HG03457 (cell line): Measurements from ENCODE around the gene TSC1.

ENCODE experiments used
- ATAC-seq: cut with Tn5 transposase; IDR thresholded peaks from one replicate; pipeline ENCODE4 v1.9.1; 2021; ENCODE audit warnings: moderate number of reproducible peaks; ENCODE audit not compliant: unreplicated experiment

Gene TSC1

DNA sequence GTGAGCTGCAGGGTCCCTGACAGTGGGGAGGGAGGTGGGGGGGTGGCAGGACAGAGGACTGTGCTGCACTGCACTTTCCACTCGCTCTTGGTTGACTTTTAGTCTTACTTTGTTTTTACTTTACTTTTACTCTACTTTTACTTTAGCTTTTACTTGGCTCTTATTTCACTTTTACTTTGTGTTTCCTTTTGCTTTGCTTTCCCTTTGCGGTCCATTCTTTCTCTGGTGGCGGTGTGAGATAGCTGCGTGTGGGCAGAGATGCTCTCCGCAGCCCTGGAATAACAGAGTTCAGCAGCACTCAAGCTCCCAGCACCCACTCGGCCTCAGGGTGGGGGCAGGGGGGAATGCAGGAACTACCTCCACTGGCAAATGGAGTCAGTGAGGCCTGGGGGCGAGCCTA lies 71.0 kb downstream of the TSC1 start:
- ATAC-seq: no peak

DNA sequence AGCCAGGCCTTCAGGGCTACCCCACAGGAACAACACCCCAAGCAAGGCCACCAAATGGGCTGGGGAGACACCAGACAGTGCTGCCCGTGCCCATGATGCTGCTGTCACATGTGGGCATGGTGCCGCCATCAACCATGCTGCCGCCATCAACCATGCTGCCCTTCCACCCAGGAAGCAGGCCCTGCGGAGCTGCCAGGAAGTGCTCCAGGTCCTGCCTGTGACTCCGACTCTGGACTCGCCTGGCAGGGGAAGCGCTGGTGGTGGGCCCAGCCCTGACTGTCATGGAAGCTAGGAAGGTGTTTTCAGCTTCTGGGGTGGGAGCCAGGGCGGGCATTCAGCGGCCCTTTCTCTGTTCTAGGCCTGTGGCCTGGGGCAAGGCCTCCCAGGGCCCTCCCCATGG lies 75.2 kb downstream of the TSC1 start:
- no peak for ATAC-seq

DNA sequence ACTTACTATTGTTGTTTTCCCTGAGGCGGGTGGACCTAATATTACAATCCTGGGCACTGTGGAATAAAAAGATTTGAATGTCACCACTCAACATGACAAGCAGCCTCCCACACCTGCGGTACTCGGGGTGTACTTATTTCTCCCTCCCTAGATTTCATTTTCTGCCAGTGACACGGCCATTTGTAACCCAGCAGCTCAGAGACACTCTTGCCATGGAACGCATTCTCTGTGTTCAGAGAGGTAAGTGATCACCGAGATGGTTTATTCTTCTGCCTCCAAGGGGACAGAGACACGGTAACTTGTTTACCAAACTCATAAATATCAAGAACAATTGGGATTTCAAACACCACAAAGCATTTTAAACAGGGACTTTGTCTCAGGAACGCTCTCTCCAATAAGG lies 77.5 kb downstream of the TSC1 start:
- ATAC-seq: no peak

- ATAC-seq: no peak
Observed at GRCh38 chr9:132864691-132865090, 79.7 kb downstream of the TSC1 start.

- ATAC-seq: no peak
Observed at GRCh38 chr9:132864277-132864676, 80.1 kb downstream of the TSC1 start.

DNA sequence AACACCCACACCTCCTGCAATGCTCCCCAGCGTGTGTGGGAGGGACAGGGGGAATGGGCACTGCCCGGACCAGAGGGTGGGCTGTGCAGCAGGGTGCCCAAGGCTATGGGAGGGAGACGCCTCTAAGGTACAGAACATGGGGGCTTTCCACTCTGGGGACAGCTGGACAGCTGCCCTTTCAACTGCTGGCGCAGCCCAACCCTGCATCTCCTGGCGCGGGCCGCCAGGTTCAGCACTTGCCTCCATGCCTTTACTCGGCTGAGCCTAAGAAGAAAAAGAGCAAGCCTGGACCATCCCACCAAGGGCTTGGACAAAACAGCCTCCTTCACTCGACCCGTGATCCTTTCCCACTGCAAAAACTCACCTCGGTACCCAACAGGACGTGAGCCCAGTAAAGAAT lies 81.3 kb downstream of the TSC1 start:
- no peak for ATAC-seq

DNA sequence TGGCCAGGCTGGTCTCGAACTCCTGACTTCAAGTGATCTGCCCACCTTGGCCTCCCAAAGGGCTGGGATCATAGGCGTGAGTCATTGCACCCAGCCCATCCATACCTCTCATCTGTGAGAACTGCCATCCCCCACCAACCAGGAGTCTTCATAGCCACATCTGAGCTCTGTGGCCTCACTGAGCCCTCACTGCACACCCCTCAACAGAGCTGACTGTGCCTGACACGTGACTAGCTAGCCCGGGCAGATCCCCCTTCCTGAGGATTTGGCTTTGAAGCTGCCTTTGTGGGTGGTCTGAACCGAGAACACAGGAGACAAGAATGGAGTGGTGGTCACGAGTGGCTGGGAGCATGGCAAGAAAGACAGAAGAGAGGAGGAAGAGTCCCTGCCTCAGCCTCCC lies 81.9 kb downstream of the TSC1 start:
- ATAC-seq: no peak

DNA sequence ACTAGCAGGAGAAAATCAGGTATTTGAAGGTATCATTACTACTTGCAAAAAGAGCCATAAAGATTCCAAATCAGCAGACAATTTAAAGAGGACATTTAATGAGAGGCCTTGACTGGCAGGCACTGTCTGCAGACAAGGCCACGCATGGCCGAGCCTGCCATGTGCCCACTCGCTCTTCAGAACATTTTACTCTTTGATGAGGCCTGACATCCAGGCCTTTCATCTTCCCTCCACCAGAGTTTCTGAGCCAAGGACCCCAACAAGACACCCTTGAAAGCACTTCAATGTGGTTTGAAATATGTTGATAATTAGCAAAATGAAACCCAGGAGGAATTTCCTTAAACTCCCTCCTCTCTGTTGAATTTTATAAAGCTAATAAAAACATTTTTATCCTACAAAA lies 82.8 kb downstream of the TSC1 start:
- no peak for ATAC-seq

GRCh38 chr9:132858751-132859150 lies 85.7 kb downstream of the TSC1 start:
- no peak for ATAC-seq

DNA sequence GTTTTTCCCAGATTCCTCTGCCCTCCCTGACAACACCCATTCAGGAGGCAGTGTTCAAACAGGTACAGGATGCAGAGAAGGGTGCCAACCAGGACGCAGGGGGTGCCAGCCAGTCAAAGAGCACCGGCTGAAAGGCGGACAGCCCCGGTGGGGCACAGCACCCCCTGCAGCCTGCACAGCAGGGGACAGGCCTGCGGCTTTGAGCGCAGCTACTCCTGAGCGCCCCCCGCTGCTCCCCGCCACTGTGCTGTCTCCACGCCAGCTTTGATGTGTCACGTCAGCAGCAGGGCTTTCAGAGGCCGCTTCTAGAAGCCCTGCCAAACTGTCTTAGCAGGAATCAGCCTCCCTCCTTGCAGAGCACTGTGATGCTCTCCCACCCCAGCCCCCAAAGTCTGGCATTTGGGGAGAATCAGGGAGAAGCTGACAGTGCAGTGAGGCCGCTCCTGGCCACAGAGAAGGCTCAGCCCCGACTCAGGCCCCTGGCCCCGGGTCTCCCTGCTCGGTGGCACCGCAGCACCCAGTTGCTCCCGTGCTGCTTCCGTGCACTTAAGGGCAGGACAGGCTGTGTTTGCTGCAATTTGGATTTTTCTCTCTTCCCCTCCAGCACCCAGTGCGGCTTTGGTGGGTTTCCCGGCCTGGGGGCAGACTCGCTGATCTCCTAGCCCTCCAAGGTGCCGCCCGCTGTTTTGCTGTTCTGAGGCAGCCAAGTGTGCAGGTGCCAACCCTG lies 86.6 kb downstream of the TSC1 start:
- ATAC-seq: no peak

- no peak for ATAC-seq
Observed at GRCh38 chr9:132857031-132857430, 87.4 kb downstream of the TSC1 start.

DNA sequence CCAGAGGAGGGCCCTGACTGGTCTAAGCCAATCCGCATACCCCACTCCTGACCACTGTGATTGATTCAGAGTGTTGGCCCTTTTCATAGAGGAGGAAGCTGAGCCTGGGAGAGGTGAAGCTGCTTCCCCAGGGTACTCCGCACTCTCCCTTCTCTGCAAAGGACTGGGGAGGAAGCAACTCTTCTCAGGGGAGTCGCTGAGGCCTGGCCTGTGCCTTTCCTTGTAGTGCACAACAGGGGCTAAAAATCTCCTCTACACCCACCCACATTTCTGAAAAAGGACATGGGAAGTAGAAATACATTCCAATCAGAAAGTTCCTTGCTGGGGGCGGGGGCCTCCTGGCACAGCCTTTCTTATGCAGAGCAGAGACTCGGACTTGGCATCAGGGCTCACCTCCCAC lies 88.5 kb downstream of the TSC1 start:
- ATAC-seq: no peak

DNA sequence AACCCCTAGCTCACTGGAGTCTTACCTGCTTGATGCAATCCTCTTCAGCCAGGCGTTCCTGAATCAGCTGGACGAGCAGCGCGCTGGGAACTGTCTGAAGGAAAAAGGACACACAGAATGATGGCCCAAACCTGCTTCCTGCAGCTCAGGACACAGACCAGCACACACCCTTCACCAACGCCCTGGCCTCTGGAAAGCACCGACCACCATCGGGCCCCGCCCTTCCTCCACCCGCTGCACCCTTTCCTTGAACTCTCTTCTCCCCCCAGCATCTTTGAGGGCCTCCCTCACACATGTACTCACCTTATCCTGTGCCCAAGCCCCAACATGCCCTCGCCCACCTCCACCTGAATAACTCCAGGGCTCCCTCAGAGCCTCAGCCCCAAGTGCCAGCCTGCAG lies 89.6 kb downstream of the TSC1 start:
- ATAC-seq: no peak

DNA sequence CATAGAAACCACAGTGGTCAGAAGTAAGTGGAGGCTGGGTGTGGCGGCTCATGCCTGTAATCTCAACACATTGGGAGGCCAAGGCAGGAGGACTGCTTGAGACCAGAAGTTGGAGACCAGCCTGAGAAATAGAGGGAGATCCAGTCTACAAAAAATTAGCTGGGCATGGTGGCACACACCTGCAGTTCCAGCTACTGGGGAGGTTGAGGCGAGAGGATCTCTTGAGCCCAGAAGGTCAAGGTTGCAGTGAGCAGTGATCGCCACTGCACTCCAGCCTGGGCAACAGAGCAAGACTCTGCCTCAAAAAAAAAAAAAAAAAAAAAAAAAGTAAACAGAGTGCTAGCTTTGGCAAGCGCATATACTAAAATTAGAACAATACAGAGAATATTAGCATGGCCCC lies 90.9 kb downstream of the TSC1 start:
- no peak for ATAC-seq

DNA sequence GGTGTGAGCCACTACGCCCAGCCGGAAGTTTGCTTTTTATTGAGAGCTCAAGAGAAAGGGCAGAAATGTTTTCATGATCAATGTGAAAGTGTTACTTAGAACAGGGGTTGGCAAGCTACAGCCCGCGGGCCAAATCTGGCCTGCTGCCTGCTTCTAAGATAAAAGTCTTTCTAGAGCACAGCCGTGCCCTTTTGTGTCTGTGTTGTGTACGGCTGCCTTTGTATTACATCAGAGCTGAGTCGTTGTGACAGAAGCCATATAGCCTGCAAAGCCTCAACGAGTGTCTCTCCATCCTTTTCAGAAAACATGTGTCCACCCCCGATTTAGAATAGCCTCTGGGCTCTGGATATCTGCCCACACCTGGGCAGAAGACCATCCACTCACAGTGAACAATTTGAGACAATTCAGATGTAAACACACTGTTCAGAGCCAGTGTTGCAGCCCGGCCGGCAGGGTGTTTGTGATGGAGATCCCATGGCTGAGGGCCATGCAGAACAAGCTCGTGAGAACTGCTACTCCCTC lies 95.2 kb downstream of the TSC1 start:
- ATAC-seq: no peak

DNA sequence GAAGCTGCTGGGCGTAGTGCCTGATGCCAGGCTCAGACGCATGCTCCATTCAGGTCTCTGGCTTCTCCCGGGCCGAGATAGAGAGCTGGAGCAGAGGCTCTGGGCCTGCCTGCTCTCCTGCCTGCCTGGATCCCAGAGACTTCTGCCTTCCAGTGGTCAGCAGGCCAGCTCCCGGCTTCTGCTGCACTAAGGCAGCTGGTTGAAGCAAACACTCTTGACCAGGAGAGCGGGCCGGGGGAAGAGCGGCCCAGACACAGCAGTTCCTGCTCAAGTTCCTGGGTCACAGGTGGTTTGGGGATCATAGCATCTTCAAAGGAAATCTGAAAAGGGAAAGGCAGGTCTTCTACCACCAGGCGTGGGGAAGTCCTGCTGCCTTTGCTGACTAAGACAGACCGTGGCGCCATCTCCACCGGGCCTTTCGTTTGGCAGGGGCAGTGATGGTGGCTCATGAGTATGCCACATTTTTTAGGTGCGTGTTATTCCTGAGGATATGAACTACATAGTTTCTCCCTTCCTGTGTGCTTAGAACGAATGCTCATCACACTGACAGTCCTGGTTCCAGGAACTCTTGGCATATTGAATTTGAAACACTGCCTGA lies 97.4 kb downstream of the TSC1 start:
- no peak for ATAC-seq

- no peak for ATAC-seq
Observed at GRCh38 chr9:132846109-132846917, 98.1 kb downstream of the TSC1 start.

GRCh38 chr9:132842124-132843044 lies 102.0 kb downstream of the TSC1 start:
- no peak for ATAC-seq
